HG03442 (cell line): Measurements from ENCODE around the gene DUSP21.
"Not testable (repeated sequence)": the region's sequence is repeated elsewhere in the genome, so short reads cannot be mapped to it uniquely, and the experiment has no call there.

Source experiments
- ATAC-seq: cut with Tn5 transposase; IDR thresholded peaks from one replicate; pipeline ENCODE4 v1.9.1; 2021; ENCODE audit warnings: mild to moderate bottlenecking, moderate library complexity; ENCODE audit not compliant: unreplicated experiment

The DUSP21 gene

DNA sequence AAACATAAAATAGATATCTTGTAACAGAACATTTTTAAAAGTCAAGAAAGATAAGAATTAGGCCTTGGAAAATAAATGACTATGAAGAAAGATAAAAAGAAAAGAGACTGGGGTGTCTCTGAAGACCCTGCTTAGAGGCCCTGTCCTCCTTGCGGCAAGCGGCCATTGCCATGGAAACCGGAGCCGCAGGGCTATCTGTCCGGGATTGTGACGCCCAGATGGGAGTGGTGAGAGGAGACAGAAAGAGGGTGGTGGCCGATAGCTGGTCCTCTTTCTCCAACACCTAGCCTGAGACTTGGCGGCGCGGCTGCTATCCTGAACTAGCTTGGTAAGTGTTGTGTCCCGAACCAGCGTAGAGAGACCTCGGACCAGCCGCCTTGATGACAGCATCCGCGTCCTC, at the start of gene DUSP21:
Gene DUSP21, plus strand, starts transcription at position 269 of the 400 bp plus-strand sequence. Its CDS starts 112 bp downstream, at position 381.
- no peak for ATAC-seq

DNA sequence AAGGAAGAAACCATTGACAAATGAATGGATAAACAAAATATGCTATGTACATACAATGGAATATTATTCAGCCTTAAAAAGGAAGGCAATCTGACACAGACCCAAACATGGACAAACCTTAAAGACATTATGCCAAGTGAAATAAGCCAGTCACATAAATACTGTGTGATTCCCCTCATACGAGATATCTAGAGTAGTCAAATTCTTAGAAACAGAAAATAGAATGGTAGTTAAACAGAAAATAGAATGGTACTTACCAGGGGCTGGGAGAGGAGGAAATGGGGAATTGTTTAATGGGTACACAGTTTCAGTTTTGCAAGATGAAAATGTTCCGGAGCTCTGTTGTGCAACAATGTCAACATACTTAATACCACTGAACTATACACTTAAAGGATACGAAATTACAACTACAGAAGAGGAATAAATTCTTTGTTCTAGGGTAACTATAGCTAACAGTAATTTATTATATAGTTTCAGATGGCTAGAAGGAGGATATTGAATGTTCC, 47.8 kb upstream of the DUSP21 start:
- no peak for ATAC-seq

DNA sequence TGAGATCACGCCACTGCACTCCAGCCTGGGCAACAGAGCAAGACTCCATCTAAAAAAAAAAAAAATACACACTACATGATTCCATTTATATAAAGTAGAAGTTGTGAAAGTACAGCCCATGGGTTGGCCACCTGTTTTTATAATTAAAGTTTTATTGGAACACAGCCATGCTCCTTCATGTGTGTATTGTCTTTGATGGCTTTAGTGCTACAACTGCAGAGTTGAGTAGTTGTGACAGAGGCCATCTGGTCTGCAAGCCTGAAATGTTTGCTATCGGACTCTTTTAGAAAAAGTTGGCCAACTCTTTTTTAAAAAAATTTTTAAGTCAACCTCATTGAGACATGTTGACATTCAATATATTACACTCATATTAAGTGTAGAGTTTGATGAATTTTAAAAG, 41.2 kb upstream of the DUSP21 start:
- no peak for ATAC-seq

DNA sequence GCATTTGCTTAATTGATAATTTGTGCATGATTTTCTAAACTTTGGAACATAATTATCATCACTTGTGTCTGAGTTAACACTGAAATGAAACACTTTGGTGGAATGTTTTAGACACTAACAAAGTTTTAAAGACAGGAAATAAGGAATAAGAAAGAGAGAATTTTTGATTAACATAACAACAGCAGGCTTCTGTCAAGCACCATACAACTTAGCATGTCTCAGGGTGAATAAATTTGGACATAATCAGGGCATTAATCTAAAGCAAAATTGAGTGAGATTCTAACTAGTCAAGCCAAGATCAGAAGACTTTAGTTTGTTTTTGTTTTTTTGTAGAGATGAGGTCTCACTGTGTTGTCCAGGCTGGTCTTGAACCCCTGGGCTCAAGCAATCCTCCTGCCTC, 28.1 kb upstream of the DUSP21 start:
- no peak for ATAC-seq

DNA sequence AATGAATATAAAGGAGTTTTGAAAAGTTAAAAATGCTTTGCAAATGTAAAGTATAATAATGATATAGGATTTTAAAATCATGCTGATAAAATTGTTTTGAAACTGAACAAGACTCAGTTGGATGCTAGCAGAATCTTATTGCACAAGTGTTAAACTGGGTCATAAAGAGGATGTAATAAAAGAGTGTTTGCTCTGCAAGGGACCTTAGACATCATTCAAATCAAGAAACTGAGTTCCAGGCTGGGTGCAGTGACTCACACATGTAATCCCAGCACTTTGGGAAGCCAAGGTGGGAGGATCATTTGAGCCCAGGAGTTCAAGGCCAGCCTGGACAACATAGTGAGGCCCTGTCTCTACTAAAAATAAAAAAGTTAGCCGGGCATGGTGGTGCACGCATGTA, 27.5 kb upstream of the DUSP21 start:
- ATAC-seq, result no peak

DNA sequence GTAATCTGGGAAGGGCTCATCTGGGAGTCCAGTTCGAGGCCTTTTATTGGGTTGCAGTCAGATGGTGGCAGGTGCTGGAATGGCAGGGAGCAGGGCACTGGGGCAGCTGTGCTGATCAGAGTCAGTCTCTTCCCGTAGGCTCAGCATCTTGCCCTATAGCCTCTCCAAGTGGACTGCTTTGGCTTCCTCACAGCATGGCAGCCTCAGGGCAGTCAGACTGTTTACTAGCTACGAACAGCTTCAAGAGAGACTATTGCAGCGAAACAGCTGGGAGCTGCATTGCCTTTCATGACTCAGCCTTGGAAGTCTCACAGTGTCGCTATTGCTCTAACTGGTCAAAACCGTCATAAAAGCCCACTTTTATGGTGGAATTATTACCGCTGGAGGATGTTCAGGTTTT, 26.8 kb upstream of the DUSP21 start:
- ATAC-seq, result no peak

DNA sequence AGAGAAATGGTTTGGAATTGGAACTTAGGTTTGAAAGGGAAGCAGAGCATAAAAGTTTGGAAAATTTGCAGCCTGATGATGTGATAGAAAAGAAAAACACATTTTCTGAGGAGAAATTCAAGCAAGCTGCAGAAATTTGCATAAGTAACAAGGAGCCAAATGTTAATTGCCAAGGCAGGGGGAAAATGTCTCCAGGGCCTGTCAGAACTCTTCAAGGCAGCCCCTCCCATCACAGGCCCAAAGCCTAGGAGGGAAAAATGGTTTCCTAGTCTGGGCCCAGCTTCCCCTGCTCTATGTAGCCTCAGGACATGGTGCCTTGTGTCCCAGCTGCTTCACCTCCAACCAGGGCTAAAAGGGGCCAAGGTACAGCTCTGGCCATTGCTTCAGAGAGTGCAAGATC, 21.2 kb upstream of the DUSP21 start:
- no peak for ATAC-seq

DNA sequence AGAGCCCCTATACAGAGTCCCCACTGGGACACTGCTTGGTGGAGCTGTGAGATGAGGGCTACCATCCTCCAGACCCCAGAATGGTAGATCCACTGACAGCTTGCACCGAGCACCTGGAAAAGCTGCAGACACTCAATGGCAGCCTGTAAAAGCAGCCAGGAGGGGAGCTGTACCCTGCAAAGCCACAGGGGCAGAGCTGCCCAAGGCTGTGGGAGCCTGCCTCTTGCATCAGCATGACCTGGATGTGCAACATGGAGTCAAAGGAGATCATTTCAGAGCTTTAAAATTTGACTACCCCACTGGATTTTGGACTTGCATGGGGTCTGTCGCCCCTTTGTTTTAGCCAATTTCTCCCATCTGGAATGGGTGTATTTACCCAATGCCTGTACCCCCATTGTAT, 20.6 kb upstream of the DUSP21 start:
- ATAC-seq, result not testable (repeated sequence)

DNA sequence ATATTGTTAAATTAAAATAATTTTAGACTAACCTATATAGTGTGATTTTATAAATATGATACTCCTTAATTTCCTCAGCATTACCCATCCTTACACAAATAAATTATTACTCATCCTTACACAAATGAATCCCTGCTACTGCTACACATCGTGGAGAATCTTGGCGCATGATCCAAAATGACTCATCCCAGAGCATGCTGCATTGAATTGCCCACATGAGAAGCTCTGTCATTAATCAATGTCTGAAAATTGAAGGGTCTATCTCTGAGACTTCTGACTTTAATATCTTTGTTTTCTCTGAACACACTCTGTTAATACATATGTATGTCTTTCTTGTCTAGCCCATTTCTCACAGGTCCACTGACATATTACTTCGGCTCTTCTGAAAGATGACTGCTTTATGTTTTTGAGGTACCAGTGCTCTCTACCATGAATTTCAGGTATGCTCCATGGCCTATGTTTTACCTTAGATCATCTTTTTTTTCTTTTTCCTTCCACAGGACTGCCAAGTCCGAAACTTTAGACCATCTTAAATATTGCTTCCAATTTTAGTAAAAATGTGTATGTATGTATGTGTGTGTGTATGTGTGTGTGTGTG, 15.7 kb upstream of the DUSP21 start:
- no peak for ATAC-seq

DNA sequence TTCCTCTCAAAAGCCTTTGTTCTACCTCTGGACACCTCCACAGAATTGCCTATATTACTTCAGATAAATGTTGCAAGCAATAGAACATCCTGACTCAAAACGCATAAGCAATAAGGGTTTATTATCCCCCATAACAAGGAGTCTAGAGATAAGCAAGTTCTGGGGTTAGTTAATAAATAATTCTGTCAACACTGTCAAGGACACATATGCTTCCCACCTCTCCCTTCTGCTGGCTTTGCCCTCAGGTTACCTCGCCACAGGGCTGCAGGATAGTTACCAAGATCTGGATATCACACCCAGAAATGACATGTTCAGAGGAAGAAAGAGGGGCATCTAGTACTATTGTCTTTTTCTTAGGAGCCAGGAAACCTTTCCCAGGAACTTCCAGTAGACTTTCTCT, 14.0 kb upstream of the DUSP21 start:
- ATAC-seq, result no peak

DNA sequence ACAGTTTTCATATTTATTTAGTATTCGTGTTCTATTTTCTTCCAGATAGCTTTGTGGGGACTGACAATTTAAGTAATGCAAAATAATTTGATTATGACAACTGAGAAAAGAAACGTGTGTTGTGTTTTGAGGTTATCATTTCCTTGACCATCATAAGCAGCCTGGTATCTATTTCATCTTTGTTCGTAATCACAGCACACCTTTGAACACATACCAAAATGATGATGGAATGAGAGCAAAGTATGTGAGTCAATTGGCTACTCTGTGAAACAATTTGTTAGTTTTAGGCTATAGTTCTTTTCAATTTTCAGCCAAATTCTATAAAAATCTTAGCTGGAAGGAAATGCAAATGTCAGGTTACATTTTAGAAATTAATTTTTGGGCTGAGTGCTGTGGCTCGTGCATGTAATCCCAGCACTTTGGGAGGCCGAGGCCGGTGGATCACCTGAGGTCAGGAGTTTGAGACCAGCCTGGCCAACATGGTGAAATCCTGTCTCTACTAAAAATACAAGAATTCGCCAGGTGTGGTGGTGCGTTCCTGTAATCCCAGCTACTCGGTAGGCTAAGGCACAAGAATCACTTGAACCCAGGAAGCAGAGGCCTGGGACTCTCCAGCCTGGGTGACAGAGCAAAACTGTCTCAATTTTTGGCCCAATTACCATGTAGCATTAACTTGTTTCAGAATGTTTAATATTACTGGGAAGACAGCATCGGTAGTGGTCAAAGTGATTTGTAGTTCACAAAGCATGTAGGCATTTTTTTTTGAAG, 1.1 kb upstream of the DUSP21 start:
- ATAC-seq, result no peak

DNA sequence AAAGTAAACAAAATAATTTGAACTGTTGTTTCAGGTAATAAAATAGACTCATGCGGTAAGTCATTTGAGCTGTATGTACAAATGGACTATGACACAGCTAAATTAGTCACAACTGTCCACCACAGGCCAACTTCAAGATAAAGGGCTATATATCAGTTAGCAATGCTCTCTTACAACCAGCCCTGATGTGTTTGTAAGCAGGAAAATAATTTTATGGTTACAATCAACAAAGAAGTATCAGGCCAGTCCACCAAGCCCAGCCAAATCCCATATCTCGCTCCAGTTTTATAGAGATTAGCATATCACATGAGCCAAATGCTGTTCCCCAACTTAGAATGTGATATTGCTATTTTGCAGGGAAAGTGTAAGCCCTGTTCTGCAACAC, 511 bp upstream of the DUSP21 start:
- no peak for ATAC-seq

DNA sequence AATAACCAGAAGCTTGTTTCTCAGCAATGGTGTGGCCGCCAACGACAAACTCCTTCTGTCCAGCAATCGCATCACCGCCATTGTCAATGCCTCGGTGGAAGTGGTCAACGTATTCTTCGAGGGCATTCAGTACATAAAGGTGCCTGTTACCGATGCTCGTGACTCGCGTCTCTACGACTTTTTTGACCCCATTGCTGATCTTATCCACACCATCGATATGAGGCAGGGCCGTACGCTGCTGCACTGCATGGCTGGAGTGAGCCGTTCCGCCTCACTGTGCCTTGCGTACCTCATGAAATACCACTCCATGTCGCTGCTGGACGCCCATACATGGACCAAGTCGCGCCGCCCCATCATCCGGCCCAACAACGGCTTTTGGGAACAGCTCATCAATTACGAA, 383 bp downstream of the DUSP21 start:
- ATAC-seq, result no peak

DNA sequence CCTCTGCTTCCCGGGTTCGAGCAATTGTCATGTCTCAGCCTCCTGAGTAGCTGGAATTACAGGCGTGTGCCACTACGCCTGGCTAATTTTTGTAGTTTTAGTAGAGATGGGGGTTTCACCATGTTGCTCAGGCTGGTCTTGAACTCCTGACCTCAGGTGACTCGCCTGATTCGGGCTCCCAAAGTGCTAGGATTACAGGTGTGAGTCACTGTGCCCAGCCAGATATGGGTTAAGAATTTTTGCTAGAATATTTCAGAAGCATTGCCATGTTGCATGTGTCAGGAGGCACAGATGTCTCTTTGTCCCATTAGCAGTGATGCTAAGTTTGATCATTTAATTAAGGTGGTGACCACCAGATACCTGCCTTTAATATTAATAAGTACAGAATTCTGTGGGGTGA, 7.1 kb downstream of the DUSP21 start:
- ATAC-seq, result not testable (repeated sequence)

DNA sequence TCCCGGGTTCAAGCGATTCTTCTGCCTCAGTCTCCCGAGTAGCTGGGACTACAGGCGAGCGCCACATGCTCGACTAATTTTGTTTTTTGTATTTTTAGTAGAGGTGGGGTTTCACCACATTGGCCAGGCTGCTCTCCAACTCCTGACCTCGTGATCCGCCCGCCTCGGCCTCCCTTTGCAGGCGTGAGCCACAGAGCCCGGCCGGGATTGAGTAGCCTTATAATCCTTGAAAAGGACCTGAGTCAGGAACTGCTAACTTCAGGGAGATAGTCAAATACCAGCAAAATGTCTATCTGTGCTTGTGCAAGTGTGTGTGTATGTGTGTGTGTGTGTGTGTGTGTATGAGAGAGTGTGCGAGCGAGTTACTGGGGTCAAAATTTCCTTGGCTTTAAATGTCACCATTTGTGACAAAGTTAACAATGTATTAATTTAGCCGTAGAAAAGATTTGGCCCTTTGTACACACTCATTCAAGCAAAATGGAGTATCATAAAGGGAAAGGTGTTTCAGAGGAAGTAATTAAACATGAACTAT, 27.4 kb downstream of the DUSP21 start:
- no peak for ATAC-seq

DNA sequence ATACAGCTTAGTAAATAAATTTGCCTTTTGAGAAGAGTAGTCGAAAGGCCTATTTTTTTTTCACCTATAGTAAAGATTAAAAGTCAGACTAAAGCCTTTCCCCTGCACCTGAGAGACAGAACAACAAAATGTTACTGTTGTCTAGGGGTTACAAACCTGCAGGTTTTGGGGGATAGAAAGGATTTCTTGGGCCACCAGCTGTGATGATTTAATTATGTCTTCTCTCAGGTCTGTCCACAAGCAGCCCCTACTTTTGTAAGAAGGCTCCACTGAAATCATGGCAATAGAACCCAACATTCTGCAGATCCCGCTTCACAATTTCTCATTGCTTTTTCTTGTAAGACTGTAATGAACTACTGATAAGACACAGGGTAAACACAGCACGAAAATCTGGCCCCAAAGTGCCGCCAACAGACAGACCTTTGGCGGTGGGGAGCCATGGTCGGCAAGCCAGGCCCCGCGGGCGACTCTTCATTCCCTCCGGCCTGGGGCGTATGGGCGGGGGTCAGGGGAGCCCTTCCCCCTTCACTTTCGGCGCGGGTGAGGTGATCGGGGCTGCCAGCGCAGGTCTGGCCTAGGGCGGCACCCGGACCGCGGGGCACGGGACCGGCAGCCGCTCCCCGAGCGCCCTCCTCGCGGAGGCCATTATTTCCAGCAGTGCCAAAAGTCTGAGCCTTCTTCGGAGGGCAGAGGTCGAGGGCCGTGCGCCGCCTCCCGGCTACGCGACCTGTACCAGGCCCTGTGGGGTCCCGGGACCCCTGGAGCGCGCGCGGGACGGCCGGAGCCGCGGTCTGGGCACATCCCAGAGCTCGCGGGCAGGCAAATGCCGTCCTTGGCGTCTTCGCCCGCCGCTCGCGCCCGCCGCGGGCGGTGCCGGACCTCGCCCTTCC, 28.4 kb downstream of the DUSP21 start:
- peak; percentile 23 for ATAC-seq

DNA sequence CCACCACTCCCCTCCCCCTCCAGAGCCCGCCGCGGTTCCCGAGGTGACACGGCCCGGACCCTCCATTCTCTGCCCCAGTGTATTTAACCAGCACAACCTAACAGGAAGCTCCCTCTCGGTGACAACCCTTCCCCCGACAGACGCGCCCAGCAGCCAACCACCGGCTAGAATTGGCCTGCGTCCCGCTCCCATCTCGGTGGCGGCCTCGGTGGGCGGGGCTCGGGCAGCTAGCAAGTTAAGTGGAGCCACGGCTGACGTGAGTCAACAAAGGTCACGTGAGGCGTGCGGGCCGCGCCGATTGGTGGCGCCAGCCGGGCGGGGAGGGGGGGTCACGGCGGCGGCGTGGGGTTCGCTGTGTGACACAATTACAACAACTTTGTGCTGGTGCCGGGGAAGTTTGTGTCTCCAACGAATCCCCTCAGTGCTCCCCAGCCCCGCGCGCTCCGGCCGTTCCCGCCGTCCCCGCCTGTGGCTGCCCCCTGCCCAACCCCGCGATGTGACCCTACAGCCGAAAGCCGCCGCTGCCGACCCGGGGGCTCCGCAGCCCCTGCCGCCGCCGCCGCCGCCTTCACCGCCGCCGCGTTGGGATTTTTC, 29.1 kb downstream of the DUSP21 start, which contains the start of gene KDM6A:
Gene KDM6A, plus strand, starts transcription at position 368 of the 594 bp plus-strand sequence. CDS start 364 bp downstream, outside the sequence.
- peak; percentile 88 for ATAC-seq

DNA sequence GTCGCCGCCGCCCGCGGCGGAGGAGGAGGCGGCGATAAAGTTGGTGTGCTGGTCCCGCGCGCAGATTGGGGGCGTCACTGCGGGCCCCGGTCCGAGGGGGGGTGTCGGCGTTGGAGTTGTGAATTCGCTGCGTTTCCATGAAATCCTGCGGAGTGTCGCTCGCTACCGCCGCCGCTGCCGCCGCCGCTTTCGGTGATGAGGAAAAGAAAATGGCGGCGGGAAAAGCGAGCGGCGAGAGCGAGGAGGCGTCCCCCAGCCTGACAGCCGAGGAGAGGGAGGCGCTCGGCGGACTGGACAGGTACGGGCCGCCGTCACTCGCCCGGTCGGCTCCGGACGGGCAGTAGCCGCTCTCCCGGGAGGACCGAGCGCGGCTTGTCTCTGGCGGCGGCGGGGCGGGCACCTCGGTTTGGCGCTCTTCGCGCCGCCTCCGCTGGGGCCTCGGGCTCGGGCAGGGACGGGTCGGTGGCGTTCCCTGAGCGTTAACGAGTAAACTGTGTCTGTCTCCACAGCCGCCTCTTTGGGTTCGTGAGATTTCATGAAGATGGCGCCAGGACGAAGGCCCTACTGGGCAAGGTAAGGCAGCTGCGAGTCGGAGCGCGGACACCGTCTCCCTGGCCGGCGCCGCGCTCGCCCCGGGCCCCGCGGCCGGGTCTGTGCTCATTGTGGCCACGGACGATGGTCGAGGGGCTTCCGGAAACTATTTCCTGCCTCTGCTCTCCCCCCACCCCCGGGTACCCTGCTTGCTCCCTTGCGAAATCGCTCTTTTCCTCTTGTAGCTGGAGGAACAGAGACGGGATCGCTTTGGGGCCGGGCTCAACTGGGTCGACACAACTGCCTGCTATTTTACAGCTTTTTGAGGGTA, 29.8 kb downstream of the DUSP21 start:
- peak; percentile 1 for ATAC-seq

DNA sequence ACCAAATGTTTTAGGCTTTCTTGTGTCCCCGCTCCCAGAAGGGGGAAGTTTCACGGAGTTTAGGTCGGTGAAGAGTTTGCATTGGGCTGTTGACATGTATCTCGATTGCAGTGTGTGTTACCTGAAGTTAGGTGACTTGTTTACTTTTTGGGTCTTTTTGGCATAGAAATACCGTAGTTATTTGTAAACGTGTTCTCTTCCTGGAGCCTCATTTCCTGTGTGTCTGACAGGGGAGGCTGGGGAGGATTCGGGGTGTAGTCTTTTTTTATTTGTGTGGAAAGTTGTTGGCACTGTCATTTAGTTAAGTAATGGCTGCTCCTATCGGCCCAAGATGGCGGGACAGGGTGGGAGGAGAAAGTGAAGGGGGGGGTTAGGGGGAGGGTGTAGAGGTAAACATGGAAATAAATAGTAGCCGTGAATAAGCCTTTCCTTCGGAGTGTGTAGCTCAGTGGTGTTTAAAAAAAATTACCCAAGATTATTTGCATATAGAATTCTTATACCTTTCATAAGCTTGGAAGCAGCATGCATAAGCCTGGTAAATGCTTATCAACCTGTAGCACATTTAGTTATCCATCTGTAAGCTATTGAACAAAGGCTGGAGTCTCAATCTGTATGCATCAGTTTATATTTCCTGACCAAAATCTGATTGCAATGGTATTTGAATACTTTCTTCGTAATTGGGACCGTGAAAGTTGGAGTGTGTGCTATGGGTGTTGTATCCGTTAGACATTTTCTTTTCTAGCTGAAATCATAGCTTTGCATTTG, 30.8 kb downstream of the DUSP21 start:
- no peak for ATAC-seq
